Trophoblast cell (in vitro differentiated cells and primary cell): ENCODE measurements around the gene CDC6.

Experiments used
- DNase-seq, 2 donors: peaks; one replicate each; pipeline ENCODE4 v3.0.0-alpha.2; 2016
- H2AFZ ChIP-seq: 2 replicates; pipeline ENCODE4 v1.6.1; 2013; ENCODE audit warnings: low read length, moderate library complexity, mild to moderate bottlenecking; ENCODE audit not compliant: insufficient read depth, poor library complexity
- H2AK5ac ChIP-seq: 2 replicates; pipeline ENCODE4 v1.6.1; 2013; ENCODE audit warnings: mild to moderate bottlenecking, low read length
- H2BK120ac ChIP-seq: 2 replicates; pipeline ENCODE4 v1.6.1; 2013; ENCODE audit warnings: low read length, mild to moderate bottlenecking, moderate library complexity; ENCODE audit not compliant: insufficient read depth, poor library complexity
- H2BK12ac ChIP-seq: 2 replicates; pipeline ENCODE4 v1.6.1; 2013; ENCODE audit warnings: mild to moderate bottlenecking, low read length, moderate library complexity
- H2BK5ac ChIP-seq: 2 replicates; pipeline ENCODE4 v1.6.1; 2013; ENCODE audit warnings: low read length, low read depth, moderate library complexity, mild to moderate bottlenecking; ENCODE audit not compliant: poor library complexity
- H3K14ac ChIP-seq: 2 replicates; pipeline ENCODE4 v1.6.1; 2013; ENCODE audit warnings: mild to moderate bottlenecking, low read length
- H3K18ac ChIP-seq: 2 replicates; pipeline ENCODE4 v1.6.1; 2013; ENCODE audit warnings: mild to moderate bottlenecking, low read length
- H3K23ac ChIP-seq: 2 replicates; pipeline ENCODE4 v1.6.1; 2013; ENCODE audit warnings: low read length
- H3K27ac ChIP-seq: 2 replicates; pipeline ENCODE4 v1.5.1; 2013; ENCODE audit warnings: low read depth, mild to moderate bottlenecking, inconsistent platforms, low read length, moderate library complexity
- H3K27me3 ChIP-seq: 2 replicates; pipeline ENCODE4 v1.6.1; 2013; ENCODE audit warnings: inconsistent platforms, mild to moderate bottlenecking, low read length, moderate library complexity; ENCODE audit not compliant: insufficient read depth
- H3K36me3 ChIP-seq, 2 experiments: 1 replicate in 1 of 2; 2 replicates in 1 of 2; pipeline ENCODE4 v1.6.1; 2013; ENCODE audit warnings: low read length in 2 of 2, mild to moderate bottlenecking in 2 of 2, moderate library complexity in 1 of 2; ENCODE audit not compliant: insufficient read depth in 2 of 2, control insufficient read depth in 1 of 2
- H3K4ac ChIP-seq: 2 replicates; pipeline ENCODE4 v1.6.1; 2013; ENCODE audit warnings: low read depth, mild to moderate bottlenecking, low read length, moderate library complexity
- H3K4me1 ChIP-seq, 2 experiments: 1 replicate in 1 of 2; 2 replicates in 1 of 2; pipeline ENCODE4 v1.6.1; 2013; ENCODE audit warnings: low read length in 2 of 2, mild to moderate bottlenecking in 2 of 2, moderate library complexity in 1 of 2; ENCODE audit not compliant: insufficient read depth in 2 of 2, control insufficient read depth in 1 of 2
- H3K4me2 ChIP-seq: 2 replicates; pipeline ENCODE4 v1.6.1; 2013; ENCODE audit warnings: inconsistent platforms, mild to moderate bottlenecking, low read length, moderate library complexity
- H3K4me3 ChIP-seq: 2 replicates; pipeline ENCODE4 v1.5.1; 2013; ENCODE audit warnings: mild to moderate bottlenecking, low read depth, low read length, inconsistent platforms
- H3K79me1 ChIP-seq: one replicate; pipeline ENCODE4 v1.6.1; 2013; ENCODE audit warnings: low read length
- H3K79me2 ChIP-seq: 2 replicates; pipeline ENCODE4 v1.6.1; 2013; ENCODE audit warnings: low read length, mild to moderate bottlenecking; ENCODE audit not compliant: control insufficient read depth, insufficient read depth, poor library complexity
- H3K9ac ChIP-seq: 2 replicates; pipeline ENCODE4 v1.6.1; 2013; ENCODE audit warnings: mild to moderate bottlenecking, low read length
- H3K9me3 ChIP-seq: 2 replicates; pipeline ENCODE4 v1.6.1; 2013; ENCODE audit warnings: low read depth, mild to moderate bottlenecking, control low read depth, inconsistent platforms, low read length; ENCODE audit not compliant: insufficient read depth
- H4K12ac ChIP-seq: 2 replicates; pipeline ENCODE4 v1.6.1; 2013; ENCODE audit warnings: low read depth, mild to moderate bottlenecking, low read length, moderate library complexity
- H4K8ac ChIP-seq: 2 replicates; pipeline ENCODE4 v1.6.1; 2013; ENCODE audit warnings: low read depth, mild to moderate bottlenecking, low read length, moderate library complexity
- H4K91ac ChIP-seq: one replicate; pipeline ENCODE4 v1.6.1; 2013; ENCODE audit warnings: low read depth, mild to moderate bottlenecking, low read length, moderate library complexity
- WGBS: extraction: QIAGEN DNeasy Blood & Tissue Kit; methylation state at CpG from one replicate; pipeline ENCODE4 v1.1.7; 2013; ENCODE audit warnings: missing lambda C conversion rate; ENCODE audit not compliant: insufficient read length, insufficient coverage; ENCODE audit errors: extremely low coverage; 5-methylcytosine and 5-hydroxymethylcytosine counted together

The CDC6 gene

DNA sequence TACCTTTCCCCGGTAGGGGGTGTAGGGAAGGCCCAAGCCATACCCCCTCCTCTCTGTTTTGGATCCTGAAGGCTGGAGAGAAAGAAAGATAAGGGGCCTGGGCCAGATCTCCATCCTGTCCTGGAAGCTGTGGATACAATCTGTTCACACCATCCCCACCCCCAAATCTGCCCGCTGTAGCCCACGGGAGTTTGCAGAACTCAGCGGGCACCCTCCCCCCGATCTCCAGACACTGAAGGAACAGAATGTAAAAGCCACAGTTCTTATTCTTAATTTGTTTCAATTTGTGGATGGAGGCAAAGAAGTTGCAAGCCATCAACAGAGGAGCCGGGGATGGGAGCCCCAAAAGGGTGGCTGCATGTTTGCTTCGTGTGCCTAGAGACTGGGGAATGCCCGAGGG is 49.7 kb downstream of the CDC6 start:
- Histone ChIP-seq H3K9me3 (no peaks in the 10 kb centered on the region), H3K27ac (no peak overlapping the region), H4K8ac (no peak overlapping the region), H3K23ac (no peak overlapping the region), H3K36me3 (peaks cover 0 to 2% of the 10 kb centered on the region in 2 experiments), H2AFZ (no peak overlapping the region), H3K79me2 (peaks cover 4% of the 10 kb centered on the region), H4K91ac (no peak overlapping the region), H3K9ac (no peak overlapping the region), H3K79me1 (peaks cover 10% of the 10 kb centered on the region), H3K4me1 (peaks cover 2% of the 10 kb centered on the region in 2 experiments), H2BK12ac (no peak overlapping the region), H3K27me3 (no peaks in the 10 kb centered on the region), H2BK120ac (no peak overlapping the region), H2AK5ac (no peak overlapping the region), H3K14ac (no peak overlapping the region), H4K12ac (no peak overlapping the region), H3K18ac (no peak overlapping the region), H3K4ac (no peak overlapping the region), H3K4me3 (no peak overlapping the region), H2BK5ac (no peak overlapping the region), H3K4me2 (no peak overlapping the region)
- WGBS: no CpG with 5 or more reads among the region's 8 CpGs
- DNase-seq: no peak

DNA sequence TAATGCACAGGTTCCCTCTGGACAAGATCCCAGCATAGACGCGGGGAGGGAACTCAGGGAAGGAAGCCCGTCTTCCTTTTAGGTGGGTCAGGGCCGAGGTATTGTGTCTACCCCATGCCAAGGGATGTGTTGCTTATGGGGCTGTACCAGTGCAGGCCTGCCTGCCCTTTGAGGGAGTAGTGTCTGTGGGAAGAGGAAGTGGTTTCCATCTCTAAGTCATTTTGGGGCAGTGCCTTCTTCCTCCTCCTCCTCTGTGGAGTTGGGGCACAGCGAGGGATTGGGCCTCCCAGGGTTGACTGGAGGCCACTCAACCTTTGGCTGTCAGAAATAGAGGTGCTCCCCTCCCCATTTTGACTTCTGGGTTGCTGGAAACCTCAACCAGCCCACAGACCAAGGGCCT is 50.4 kb downstream of the CDC6 start:
- no peak overlapping the region for H3K4me2 ChIP-seq
- H3K9me3 ChIP-seq: no peaks in the 10 kb centered on the region
- H3K9ac ChIP-seq: no peak overlapping the region
- DNase-seq: no peak
- no peak overlapping the region for H4K91ac ChIP-seq
- no CpG with 5 or more reads among the region's 5 CpGs for WGBS
- H4K8ac ChIP-seq: no peak overlapping the region
- no peak overlapping the region for H2AFZ ChIP-seq
- no peak overlapping the region for H3K18ac ChIP-seq
- no peak overlapping the region for H2BK120ac ChIP-seq
- no peak overlapping the region for H3K23ac ChIP-seq
- no peak overlapping the region for H2BK12ac ChIP-seq
- no peaks in the 10 kb centered on the region for H3K27me3 ChIP-seq
- no peak overlapping the region for H3K4ac ChIP-seq
- H3K4me1 ChIP-seq: peaks cover 5% of the 10 kb centered on the region in 2 experiments
- no peak overlapping the region for H3K14ac ChIP-seq
- H3K79me1 ChIP-seq: peaks cover 16% of the 10 kb centered on the region
- H4K12ac ChIP-seq: no peak overlapping the region
- H2BK5ac ChIP-seq: no peak overlapping the region
- H3K27ac ChIP-seq: no peak overlapping the region
- no peak overlapping the region for H3K4me3 ChIP-seq
- peaks cover 0 to 2% of the 10 kb centered on the region in 2 experiments for H3K36me3 ChIP-seq
- peaks cover 7% of the 10 kb centered on the region for H3K79me2 ChIP-seq
- no peak overlapping the region for H2AK5ac ChIP-seq

DNA sequence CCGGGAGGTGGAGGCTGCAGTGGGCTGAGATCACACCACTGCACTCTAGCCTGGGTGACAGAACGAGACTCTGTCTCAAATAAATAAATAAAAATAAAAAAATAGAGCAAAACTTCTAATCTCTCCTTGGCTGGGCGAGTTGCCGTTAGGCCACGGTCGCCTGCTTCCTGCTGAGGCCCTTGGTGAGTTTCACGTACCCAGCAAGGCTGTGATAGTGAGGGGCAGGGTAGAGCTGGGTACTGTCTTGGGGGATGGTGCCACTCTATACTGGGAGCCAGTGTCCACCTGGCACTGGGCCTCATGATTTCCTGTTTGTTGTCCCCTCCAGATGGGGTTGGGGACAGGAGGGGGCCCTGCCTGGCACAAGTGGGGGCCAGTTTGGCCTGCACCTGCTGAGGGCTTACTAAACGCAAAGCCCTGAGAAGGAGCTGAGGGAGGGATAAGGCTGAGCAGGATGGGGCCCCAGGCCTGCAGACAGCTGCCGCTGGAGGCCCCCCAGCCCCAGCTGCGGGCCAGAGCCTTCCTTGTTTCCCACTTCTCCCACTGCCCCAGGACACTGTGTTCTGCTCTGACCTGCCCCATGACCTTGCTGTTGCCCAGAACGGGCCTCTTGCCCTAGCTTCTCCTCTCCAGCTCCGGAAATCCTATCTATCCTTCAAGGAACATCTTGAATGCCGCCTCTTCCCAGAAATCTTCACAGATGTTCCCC is 51.4 kb downstream of the CDC6 start:
- Histone ChIP-seq H3K27me3 (no peaks in the 10 kb centered on the region), H2BK5ac (no peak overlapping the region), H3K18ac (no peak overlapping the region), H4K91ac (no peak overlapping the region), H3K4me3 (no peak overlapping the region), H3K9me3 (no peaks in the 10 kb centered on the region), H4K8ac (no peak overlapping the region), H2BK120ac (no peak overlapping the region), H2AK5ac (no peak overlapping the region), H4K12ac (no peak overlapping the region), H3K4me2 (no peak overlapping the region), H3K4me1 (peaks cover 15 to 16% of the 10 kb centered on the region in 2 experiments), H3K79me1 (peaks cover 16% of the 10 kb centered on the region), H3K23ac (no peak overlapping the region), H3K4ac (no peak overlapping the region), H2BK12ac (no peak overlapping the region), H3K79me2 (peaks cover 7% of the 10 kb centered on the region), H2AFZ (no peak overlapping the region), H3K9ac (no peak overlapping the region), H3K36me3 (no peaks in the 10 kb centered on the region), H3K14ac (no peak overlapping the region), H3K27ac (no peak overlapping the region)
- WGBS: no CpG with 5 or more reads among the region's 13 CpGs
- DNase-seq: no peak

GRCh38 chr17:40340327-40340726 is 52.6 kb downstream of the CDC6 start:
- Histone ChIP-seq H3K4me2 (no peak overlapping the region), H3K9me3 (no peaks in the 10 kb centered on the region), H3K36me3 (no peaks in the 10 kb centered on the region), H3K4ac (no peak overlapping the region), H2BK120ac (no peak overlapping the region), H4K12ac (no peak overlapping the region), H3K9ac (no peak overlapping the region), H2AFZ (no peak overlapping the region), H3K4me1 (peaks cover 25% of the 10 kb centered on the region in 2 experiments), H4K8ac (no peak overlapping the region), H3K18ac (no peak overlapping the region), H2BK5ac (no peak overlapping the region), H2AK5ac (no peak overlapping the region), H4K91ac (no peak overlapping the region), H3K79me1 (peaks cover 27% of the 10 kb centered on the region), H3K79me2 (peaks cover 8% of the 10 kb centered on the region), H3K23ac (no peak overlapping the region), H3K27ac (no peak overlapping the region), H2BK12ac (no peak overlapping the region), H3K4me3 (no peak overlapping the region), H3K14ac (no peak overlapping the region), H3K27me3 (no peaks in the 10 kb centered on the region)
- no CpG with 5 or more reads among the region's 1 CpG for WGBS
- DNase-seq: no peak
